GM12865 (cell line): Measurements from ENCODE around the gene WASL.

Experiments used
- DNase-seq: peaks from one replicate; pipeline ENCODE4 v3.0.0; 2010; ENCODE audit warnings: low read depth
- H3K4me3 ChIP-seq: 2 replicates; pipeline ENCODE4 v1.5.1; 2011; ENCODE audit warnings: mild to moderate bottlenecking, low read depth, low read length, control low read depth
- CTCF ChIP-seq: IDR thresholded peaks from 2 replicates; pipeline ENCODE4 v1.5.1; 2011; ENCODE audit warnings: low read length, control low read depth, low read depth, inconsistent platforms; ENCODE audit not compliant: insufficient read depth; ENCODE audit errors: missing control alignments

Gene WASL

GRCh38 chr7:123752534-123752933 lies 3.7 kb upstream of the WASL start:
- no peak for TF ChIP-seq CTCF
- H3K4me3 ChIP-seq, result no peak overlapping the region
- no peak for DNase-seq

GRCh38 chr7:123751821-123752220 lies 3.0 kb upstream of the WASL start:
- no peak overlapping the region for H3K4me3 ChIP-seq
- no peak for DNase-seq
- no peak for TF ChIP-seq CTCF

DNA sequence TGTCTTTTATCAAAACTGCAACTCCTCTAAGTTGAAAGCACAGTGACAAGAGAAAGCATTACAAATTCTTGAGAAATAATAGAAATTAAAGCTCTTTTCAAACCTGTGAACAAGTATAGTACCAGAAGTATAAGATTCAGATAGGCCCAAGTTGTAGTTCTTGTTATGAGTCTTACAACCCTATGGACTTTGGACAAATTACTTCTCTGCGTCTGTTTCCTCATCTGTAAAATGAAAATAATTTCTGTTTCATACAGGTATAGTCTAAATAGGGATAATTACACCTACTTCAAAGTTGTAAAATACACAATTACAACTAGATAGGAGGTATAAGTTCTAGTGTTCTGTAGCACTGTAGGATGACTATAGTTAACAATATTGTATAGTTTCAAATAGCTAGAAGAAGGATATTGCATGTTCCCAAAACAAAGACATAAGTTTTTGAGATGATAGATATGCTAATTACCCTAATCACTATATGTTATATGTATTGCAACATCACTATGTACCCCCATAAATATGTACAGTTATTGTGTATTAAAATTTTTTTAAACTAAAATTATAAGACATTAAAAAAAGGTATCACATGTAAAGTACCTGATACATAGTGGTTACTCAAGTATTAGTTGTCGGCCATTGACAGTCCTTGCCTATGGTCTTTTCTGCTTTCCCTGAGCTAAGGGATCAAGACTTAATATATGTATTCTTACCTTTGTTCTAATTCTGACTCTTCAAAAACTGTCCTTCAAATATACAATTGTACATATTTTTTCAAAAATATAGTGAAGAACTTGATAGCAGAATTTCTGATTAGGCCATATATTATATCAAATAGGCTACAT lies 1.8 kb upstream of the WASL start:
- DNase-seq, result no peak
- no peak for TF ChIP-seq CTCF
- H3K4me3 ChIP-seq, result peak overlapping the region; percentile 70

DNA sequence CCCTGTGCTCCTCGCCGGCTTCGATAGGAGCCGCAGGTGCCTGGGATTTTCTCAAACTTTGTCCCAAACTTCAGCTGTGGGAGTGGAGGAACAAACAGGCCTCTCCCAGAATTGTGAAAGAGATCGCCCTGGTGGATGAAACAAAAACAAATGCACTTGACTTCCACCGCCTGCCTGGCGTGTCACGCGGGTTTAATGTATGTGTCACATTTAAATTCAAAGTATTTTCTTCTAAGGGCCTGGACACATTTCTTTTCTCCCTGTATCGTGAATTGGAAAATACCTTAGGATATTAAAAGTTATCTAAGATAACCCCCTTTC lies 694 bp upstream of the WASL start:
- TF ChIP-seq CTCF, result no peak
- no peak for DNase-seq

GRCh38 chr7:123748171-123748733 lies 551 bp downstream of the WASL start:
- DNase-seq, result peak; percentile 64
- H3K4me3 ChIP-seq, result peak overlapping the region; percentile 70
- TF ChIP-seq CTCF, result no peak

More for the DNA sequence above, 694 bp upstream of the WASL start:
- peak overlapping the region; percentile 70 for H3K4me3 ChIP-seq

- peak overlapping the region; percentile 70 for H3K4me3 ChIP-seq
- peak; percentile 45 for DNase-seq
Observed at GRCh38 chr7:123747620-123748141, 1.1 kb downstream of the WASL start.

More at GRCh38 chr7:123747620-123748141, 1.1 kb downstream of the WASL start:
- TF ChIP-seq CTCF, result no peak
